CD1c-positive myeloid dendritic cell (primary cell): ENCODE measurements around the gene RMDN3.
A peak's percentile ranks its signal among the peaks of the same experiment; 100 is the strongest.

ENCODE experiments used
- DNase-seq: peaks from one replicate; pipeline ENCODE4 v3.0.0-alpha.2; 2016; ENCODE audit errors: extremely low spot score

The RMDN3 gene

GRCh38 chr15:40773496-40773895, 18.4 kb upstream of the RMDN3 start:
- DNase-seq = no peak

GRCh38 chr15:40772014-40772413, 17.0 kb upstream of the RMDN3 start:
- DNase-seq = no peak

DNA sequence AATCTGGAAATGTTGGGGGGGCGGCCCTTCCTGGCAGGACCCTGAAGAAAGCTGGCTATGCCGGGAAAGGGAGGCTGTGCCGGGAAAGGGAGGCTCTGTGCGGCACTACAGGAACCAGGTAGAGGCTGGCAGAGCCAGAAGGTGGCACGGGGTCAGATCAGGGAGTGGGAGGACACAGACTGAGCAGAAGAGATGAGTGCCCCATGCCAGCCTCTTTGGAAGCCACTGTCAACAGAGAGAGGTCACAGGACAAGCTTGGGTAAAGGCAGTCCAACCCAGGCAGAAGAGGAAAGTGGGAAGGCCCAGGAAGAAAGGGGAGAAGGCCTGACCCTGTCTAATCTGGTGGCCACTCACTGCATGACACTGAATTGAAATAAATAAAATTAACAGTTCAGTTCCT, 16.2 kb upstream of the RMDN3 start:
- no peak for DNase-seq

DNA sequence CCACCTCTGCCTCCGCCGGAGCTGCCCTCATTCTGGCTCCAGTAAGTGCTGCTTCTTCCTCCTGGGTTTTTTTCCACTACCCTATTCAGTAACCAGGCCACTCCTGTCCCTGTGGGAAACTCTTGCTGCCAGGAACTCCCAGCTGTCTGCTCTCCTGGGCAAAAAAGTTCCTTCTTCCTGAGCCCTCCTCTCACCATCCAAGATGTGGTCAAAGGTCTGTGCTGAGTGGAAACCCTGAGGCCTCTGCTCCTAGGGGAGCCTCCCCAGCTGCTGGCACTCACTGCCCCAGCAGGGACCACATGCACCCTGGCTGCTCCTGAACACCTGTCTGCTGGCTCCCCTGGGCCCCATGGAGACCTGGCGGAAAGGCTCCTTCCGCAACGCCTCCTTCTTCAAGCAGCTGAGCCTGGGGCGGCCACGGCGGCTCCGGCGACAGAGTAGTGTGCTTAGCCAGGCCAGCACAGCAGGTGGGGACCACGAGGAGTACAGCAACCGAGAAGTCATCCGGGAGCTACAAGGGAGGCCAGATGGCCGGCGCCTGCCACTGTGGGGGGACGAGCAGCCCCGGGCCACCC, 15.2 kb upstream of the RMDN3 start:
- peak; percentile 24 for DNase-seq

DNA sequence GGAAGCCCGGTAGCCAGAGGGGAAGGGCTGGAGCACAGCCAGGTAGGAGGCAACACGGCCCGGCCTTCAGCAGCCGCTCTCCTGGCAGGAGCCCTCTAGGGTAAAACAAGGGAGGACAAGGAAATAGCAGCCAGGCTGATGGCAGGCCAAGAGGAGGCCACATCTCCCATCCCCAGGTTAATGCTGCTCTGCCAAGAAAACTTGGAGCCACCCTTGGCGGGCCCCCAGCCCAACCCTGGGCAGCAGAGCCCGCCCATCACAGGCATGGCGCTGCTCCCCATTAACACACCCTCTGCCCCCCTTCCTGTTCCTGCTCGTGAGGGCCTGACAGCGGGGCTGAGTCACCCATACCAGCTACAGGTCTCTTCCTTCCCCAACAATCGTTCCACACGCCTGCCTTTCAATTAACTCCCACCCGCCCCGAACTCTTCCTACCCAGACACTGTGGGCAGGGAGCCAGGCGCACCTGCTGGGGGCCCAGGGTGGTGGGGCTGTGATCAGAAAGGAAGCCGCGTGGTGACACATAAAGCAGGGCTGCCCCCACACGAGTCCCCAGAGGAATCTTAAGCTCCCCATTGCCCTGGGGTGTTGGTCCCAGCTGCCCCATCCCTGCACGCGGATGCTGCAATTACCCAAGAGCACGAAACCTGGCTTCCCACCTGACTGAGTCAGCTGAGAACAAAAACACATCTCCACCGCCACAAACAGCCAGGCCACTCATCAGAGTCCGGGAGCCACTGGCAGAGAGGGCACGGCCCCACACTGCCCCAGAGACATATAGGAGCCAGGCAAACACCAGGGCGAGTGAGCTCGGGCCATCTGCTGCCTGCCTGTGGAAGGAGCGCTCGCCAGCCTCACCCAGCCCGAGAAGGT, 14.5 kb upstream of the RMDN3 start, which contains the start of gene C15orf62:
Gene C15orf62, plus strand, starts transcription at position 707 of the 873 bp plus-strand sequence. CDS start 516 bp downstream, outside the sequence.
- DNase-seq = peak; percentile 61

DNA sequence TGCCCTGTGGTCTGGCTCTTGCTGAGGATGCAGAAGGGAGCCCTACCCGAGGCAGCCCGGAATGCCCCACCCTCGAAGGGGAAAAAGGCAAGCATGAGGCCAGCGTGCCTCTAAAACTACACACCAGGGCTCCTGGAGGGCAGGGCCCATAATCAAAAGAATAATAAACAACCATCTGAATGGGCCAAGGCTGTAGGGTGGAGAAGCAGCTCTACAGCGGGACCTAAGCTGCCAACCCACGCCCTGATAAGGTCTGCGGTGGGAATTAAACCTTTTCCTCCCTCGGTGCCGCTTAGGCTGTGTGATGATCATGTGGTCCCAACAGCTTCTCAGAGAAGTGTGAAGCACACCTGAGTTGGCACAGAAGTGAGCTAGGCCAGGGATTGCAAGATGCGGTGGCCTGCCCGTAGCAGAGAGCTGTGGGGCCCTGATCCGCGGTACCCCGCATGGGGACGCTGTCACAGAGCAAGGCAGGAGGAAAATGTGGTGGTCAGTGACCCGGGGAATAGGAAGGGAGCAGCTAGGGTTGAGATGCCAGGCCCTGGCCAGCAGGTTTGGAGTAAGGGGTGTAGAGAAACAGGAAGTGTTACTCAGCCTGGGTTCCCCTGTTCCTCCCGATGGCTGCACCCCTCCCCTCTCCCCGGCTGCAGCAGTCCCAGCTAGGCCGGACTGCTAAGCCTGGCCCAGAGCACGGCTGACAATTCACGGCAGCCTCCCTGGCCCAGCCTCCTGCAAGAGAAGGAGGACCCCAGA, 13.6 kb upstream of the RMDN3 start:
- no peak for DNase-seq

DNA sequence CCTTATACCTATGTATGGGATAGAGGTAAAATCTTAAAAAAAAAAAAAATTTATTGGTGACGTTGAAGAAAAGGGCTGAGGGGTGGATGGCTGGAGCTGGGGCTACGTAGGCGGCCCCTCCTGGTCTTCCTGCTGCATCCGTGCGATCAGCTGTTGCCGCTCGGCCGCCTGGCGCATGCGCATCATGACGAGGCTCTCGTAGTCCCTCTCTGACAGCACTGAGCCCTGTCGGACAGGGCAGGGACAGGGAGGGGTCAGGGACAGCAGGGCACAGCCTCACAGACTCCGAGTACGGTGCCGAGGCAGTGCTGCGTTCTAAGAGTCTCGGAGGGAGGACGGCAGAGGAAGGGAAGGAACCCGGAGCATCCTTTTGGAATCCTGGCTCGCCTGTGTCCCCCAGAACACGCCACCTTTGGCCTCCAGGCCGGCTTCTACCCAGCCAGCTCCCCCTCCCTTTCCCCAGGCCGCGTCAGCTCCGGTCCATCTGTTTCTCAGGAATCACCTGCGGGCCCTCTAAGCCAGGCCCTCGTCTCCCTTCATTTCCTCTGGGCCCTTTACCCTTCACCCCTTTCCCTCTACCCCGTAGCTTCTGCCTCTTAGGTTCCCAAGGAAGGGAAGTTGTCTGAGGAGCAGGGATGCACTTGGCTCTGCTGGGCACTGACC, 12.9 kb upstream of the RMDN3 start:
- DNase-seq = no peak

DNA sequence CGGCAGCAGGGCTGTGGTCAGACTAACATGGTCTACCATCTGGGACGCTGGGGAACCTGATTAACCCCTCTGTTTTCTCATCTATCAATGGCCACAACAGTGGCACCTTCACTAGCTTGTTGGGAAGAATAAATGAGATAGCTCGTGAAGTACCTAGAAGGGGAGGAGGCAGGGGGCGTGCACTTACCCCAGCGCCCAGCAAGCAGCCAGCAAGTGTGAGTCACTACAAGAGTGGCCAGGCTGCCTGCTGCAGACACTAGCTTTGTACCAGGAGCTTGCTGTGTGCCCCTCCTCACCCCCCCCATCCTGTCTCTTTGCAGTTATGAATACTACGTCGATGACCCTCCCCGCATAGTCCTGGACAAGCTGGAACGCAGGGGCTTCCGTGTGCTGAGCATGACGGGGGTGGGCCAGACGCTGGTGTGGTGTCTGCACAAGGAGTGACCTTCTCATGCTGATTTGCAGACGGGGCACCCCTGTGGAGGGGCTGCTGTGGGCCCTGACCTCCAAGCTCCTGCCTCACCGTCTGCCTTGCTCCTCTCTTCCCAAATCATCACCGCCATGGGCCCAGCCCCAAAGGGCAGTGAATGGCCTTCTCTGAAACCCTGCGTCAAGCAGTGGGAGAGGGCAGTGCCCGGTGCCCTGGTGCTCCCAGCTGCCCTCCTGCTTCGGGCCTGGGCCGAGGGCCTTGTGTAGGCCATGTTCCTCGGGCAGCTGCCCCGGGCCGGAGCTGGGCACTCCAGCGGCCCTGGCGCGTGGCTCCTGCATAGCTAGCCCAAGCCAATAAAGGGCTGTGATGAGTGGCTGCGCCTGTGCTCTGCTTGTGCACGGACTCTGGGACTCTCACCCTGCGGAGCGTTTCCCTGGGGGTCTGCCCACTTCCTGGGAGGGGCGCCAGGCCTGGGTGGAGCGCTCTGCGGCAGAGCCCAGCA, 12.1 kb upstream of the RMDN3 start:
- no peak for DNase-seq

GRCh38 chr15:40766194-40766815, 11.3 kb upstream of the RMDN3 start:
- DNase-seq = no peak

DNA sequence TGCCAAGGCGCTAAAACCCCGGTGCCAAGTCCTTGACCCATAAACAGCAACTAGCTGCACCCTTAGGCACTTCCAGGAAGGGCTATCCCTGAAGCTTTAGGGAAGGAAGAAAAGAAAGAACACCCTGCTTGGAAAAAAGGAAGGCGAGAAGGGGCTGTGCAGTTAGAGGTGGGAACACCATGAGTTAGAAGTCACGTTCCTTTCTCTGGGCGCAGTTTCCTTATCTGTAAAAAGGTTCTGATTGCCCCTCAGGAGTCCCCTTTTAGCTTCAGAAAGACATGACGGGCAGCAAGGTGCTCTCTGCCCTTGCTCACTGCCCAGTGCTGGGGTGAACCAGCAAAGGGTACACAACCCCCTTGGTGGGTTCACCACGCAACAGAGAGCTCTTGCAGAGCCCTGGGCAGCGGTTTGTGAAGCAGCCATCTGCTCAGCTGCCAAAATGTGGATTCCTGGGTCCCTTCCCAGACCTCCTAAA, 9.6 kb upstream of the RMDN3 start:
- DNase-seq = peak; percentile 18

DNA sequence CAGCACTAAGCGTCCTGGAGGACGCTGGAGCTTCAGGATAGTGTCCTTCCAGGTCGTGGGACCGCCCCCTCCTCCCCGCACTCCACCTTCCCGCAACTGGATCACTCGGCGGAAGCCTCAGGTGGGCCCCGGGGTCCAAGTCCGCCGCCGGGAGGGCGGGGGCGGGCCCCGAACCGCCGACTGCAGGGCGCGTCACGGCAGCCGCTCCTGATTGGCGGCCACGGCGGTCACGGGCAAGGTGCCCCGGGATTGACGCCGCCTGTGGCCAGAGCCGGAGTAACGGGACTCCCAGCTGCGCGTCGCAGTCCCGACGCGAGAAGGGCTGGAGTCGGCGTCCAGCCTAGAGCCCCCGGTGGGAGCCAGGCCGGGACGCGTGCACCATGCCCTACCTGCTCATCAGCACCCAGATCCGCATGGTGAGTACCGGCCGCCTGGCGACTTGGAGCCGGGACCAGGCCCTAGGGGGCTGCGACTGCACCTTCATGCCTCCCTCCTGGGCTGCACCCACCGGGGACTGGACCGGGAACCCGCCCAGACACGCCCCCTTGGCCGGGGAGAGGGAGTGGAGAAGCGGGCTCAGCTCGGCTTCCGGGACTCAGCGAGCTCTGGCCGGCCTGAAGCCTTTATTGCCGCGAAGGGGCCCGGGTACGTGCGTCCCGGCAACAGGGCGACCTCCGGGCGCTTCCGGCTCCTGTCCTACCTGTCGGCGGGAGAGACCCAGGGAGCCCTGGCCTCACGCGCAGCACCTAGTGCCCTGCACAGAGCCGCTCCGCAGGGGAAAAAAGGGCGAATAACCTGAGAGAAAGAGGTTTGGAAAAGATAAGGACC, 9.0 kb upstream of the RMDN3 start, which contains the start of gene GCHFR:
Gene GCHFR, plus strand, starts transcription at position 268 of the 828 bp plus-strand sequence. Its CDS starts 113 bp downstream, at position 381.
- DNase-seq = peak; percentile 77

DNA sequence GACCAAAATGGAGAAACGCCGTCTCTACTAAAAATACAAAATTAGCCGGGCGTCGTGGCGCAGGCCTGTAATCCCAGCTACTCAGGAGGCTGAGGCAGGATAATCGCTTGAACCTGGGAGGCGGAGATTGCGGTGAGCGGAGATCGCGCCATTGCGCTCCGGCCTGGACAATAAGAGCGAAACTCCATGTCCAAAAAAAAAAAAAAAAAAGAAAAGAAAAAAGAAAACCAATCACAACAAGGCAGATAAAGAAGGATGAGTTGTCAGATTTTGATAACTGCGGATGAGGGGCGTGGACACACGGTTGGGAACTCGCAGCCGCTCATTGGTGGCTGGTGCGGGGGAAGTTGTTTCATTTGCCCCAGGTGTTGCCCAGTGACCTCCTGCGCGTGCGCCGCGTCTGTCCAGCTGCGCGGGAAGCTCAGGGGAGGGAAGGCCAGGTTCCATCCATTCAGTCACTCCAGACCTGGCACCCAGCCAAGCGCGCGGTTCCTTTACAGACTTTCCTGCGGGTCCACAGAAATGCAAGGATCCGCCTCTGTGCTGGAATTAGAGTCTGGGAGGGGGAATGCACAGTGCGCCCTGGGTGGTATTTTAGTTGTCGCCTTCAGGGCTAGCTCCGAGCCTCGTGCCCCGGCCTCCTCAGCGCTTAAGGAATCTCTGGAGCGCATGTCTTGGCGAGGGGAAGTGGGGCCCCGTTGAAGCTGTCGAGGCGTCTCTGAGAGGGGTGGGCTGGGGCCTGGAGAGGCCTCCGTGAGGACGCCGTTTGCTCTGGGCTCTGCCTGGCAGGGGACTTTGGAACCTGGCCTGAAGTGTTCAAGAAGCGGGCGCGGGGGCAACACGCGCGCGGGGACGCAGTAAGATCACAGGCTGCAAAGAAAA, 8.1 kb upstream of the RMDN3 start:
- DNase-seq = peak; percentile 36

DNA sequence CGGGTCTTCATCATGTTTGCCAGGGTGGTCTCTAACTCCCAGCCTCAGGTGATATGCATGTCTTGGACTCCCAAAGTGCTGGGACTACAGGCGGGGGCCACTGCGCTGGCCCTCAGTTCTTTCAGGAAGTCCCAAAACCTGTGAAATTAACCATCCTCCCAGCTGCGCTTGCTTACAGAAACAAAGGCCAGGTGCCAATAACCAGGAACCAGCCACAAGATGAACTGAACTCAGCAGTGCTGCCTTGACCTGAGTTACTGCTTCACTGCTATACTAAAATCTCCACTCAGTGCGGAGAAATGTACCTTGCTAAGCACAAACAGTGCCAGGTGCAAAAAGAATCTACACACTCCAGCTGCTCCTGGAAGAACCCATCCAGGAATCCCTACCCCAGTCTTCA, 4.9 kb upstream of the RMDN3 start:
- DNase-seq = no peak

- no peak for DNase-seq
Measured at GRCh38 chr15:40756938-40757337, 1.9 kb upstream of the RMDN3 start.

DNA sequence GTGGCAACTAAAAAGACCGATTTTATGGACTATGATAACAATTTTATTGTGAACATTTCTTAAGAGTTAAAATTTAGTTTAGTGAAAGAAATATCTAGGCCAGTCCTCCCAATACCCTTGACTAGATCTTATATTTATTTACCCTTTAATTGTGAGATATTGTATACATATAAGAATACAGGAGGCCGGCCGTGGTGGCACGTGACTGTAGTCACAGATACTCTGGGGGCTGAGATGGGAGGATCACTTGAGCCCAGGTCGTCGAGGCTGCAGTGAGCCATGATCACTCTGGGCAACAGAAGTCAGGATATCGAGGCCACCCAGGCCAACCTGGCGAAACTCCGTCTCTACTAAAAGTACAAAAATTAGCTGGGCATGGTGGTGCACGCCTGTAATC, 756 bp upstream of the RMDN3 start:
- DNase-seq = no peak

DNA sequence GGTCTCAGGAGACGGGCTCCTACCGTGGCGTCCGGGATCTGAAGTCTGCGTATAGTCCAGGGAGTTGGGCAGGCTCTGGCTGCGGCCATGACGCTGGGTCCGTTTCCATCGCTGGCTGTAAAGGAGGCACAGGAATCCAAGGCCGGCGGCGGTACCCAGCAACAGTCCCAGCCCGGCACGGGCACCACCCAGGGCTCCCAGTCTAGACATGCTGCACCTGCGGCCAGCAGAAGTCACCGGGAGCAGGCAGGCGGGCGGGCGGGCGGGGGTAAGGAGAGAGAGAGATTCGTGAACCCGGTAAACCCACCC, 526 bp downstream of the RMDN3 start:
- no peak for DNase-seq

DNA sequence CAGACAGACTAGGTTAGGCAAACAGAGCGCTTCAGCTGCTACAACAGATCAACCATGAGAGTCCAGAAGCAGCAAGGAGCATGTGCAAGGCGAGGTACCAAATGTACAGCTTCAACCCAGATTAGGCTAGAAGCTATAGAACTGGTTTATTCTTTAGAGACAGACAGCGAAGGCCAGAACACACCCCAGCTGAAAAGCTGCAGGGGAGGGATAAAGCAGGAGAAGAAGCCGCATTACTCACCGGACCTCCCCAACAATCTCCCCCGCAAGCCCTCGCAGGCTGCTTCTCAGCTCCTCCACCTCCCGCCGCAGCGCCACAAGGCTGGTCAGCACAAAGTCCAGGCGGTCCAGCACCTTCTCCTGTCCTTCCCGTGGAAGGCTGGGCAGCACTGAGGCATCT, 3.3 kb downstream of the RMDN3 start:
- DNase-seq = no peak

DNA sequence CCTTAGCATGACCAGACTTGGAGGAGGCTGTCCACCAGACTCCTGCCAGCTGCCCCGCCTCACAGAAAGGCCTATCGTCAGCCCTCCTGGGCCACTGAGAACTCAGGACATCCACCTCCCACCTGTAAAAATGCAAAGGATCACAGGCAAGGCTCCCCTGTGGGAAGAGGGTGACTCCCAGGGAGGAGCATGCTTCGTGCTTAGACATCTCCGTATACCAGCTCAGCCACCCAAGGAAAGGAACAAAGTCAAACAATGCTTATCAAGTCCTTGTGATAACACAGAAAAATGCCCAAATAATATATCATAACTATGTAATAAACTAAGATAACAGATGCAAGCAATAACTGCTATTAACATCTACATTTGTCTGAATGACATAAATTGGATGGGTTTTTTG, 4.2 kb downstream of the RMDN3 start:
- DNase-seq = no peak
